ENCODE measurements around the gene PFN3.

DNA sequence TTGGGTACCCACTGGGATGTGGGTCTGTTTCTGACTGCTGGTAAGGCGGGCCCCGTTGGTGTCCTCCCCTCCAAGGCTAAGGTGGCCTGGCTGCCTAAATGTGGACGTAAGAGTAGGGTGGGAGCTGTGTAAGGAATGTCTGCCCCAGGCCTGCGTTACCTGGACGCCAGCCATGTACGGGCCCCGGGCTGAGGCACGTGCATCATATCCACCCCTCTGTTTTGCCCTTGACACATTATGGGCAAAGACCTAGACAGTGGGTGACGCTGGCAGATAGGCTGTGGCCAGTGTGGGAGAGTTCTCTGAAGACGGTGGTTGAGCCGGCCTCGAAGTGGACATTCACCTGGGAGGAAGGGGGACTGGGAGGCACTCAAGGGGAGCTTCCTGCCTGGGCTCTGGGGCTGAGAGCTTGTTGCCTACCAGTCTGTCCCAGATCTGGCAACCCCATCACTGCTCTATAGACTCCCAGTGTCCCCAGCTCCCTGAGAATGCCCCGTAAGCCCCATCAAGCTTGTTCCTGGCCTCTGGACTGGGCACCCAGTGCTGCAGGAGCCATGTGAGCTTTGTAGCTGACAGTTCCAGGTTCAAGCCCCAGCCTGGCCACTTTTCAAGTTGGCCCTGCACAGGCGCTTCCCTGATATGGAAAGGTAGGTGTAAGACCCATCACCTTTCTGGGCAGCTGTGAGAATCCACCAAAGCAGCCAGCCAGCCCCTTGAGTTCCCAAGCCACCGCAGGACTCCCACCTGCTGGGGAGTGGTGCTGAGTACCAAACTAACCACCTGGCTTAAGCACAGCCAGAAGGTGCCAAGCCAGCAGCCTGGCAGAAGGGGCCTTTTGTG, 42.9 kb upstream of the PFN3 start:
- TF ChIP-seq EP300 (IDR thresholded peaks at IDR 0.05; ENCODE audit: borderline replicate concordance in 1 of 2, low read depth in 1 of 2, low read length in 1 of 2) (no peak), CTCF (IDR thresholded peaks at IDR 0.05) (no peak), CHD2 (IDR thresholded peaks at IDR 0.05; ENCODE audit: low read length, partially characterized antibody) (no peak), YY1 (IDR thresholded peaks at IDR 0.05; ENCODE audit: low read depth) (no peak), RFX5 (IDR thresholded peaks at IDR 0.05; ENCODE audit: low read length) (no peak), POLR2AphosphoS5 (IDR thresholded peaks at IDR 0.05; ENCODE audit: low read depth, low read length) (no peak), TAF1 (IDR thresholded peaks at IDR 0.05; ENCODE audit: borderline replicate concordance, low read depth, low read length) (no peak), SIN3A (IDR thresholded peaks at IDR 0.05; ENCODE audit: borderline replicate concordance, low read depth, low read length) (no peak), JUND (IDR thresholded peaks at IDR 0.05) (no peak), NFIC (IDR thresholded peaks at IDR 0.05; ENCODE audit: borderline replicate concordance) (no peak), MXI1 (IDR thresholded peaks at IDR 0.05; ENCODE audit: low read depth, low read length) (no peak)
- TF ChIP-seq, protein P1, sequence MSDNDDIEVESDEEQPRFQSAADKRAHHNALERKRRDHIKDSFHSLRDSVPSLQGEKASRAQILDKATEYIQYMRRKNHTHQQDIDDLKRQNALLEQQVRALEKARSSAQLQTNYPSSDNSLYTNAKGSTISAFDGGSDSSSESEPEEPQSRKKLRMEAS (IDR thresholded peaks at IDR 0.05; ENCODE audit: low read depth), result no peak
- TF ChIP-seq, protein P2, sequence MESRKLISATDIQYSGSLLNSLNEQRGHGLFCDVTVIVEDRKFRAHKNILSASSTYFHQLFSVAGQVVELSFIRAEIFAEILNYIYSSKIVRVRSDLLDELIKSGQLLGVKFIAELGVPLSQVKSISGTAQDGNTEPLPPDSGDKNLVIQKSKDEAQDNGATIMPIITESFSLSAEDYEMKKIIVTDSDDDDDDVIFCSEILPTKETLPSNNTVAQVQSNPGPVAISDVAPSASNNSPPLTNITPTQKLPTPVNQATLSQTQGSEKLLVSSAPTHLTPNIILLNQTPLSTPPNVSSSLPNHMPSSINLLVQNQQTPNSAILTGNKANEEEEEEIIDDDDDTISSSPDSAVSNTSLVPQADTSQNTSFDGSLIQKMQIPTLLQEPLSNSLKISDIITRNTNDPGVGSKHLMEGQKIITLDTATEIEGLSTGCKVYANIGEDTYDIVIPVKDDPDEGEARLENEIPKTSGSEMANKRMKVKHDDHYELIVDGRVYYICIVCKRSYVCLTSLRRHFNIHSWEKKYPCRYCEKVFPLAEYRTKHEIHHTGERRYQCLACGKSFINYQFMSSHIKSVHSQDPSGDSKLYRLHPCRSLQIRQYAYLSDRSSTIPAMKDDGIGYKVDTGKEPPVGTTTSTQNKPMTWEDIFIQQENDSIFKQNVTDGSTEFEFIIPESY (IDR thresholded peaks at IDR 0.05; ENCODE audit: borderline replicate concordance, low read depth), result no peak
